ENCODE measurements around the gene PROC.

Gene PROC

DNA sequence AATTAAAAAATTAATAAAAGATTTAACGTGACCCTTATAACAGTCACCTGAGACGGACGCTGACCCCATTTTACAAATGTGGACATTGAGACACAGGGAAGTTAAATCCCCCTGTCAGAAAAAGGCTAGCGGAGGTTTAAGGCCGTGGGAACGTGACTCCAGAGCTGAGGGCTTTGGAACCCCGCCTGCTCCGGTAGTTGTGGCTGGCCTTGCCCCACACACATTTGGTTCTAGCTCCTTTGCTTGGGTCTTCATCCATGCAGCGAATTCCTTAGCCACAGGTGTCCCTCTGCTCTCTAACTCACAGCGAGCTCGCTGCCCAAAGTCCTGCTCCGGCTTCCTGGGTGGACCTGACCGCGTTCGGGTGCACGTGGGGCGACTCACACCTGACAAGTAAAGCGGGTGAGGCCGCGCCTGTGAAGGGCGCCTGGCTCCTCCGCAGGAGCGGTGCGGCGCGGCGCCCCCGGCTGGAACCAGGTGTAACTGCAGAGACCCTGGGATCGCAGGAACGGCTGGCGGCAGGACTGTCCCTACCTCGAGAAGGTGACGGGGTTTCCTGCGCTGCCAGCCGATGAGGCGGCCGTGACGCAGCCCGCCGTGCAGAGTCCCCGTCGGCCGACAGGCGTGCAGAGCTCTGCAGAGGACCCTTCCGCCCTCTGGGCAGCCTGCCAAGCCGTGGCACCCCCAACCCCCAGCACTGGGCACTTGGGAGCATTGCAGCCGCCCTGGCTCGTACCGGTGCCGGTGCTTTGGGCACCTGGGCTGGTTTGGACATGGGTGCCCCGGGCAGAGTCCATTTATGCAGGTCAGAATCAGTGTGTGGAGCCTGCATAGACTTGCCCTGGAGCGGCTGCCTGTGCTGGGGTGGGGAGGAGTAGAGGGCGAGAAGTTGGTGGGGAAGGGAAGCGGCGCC is 2.4 kb upstream of the PROC start:
- H3K27ac ChIP-seq = no peak overlapping the region
- TF ChIP-seq, protein P1, sequence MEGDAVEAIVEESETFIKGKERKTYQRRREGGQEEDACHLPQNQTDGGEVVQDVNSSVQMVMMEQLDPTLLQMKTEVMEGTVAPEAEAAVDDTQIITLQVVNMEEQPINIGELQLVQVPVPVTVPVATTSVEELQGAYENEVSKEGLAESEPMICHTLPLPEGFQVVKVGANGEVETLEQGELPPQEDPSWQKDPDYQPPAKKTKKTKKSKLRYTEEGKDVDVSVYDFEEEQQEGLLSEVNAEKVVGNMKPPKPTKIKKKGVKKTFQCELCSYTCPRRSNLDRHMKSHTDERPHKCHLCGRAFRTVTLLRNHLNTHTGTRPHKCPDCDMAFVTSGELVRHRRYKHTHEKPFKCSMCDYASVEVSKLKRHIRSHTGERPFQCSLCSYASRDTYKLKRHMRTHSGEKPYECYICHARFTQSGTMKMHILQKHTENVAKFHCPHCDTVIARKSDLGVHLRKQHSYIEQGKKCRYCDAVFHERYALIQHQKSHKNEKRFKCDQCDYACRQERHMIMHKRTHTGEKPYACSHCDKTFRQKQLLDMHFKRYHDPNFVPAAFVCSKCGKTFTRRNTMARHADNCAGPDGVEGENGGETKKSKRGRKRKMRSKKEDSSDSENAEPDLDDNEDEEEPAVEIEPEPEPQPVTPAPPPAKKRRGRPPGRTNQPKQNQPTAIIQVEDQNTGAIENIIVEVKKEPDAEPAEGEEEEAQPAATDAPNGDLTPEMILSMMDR (IDR thresholded peaks at IDR 0.05) = peak; percentile 75
- no peak for TF ChIP-seq ZFX (IDR thresholded peaks at IDR 0.05; ENCODE audit: borderline replicate concordance)

DNA sequence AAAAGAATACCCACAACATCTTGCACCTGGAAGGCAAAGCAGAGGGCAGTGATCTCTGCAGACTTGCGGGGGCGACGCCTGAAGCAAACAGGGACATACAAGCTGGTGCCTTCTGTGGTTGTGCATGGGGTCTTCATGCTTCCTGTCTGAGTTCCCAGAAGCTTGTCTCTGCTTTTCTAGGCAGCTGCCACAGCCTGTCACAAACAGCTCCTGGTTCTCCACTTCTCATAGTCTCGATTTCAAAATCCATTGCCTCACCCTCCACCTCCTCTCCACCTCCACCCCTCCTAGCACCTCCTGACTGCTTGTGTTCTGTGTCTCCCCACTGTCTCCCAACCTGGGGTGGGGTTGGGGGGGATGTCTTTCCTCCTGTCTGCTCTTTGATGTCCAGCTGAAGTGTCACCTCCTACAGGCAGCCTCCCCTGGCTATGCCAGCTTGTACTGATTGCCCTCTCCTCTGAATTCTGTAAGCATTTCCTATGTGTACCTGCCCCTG is 1.7 kb upstream of the PROC start:
- TF ChIP-seq ZFX (IDR thresholded peaks at IDR 0.05; ENCODE audit: borderline replicate concordance) = no peak
- TF ChIP-seq, protein P1 (IDR thresholded peaks at IDR 0.05) = no peak
- no peak overlapping the region for H3K27ac ChIP-seq

DNA sequence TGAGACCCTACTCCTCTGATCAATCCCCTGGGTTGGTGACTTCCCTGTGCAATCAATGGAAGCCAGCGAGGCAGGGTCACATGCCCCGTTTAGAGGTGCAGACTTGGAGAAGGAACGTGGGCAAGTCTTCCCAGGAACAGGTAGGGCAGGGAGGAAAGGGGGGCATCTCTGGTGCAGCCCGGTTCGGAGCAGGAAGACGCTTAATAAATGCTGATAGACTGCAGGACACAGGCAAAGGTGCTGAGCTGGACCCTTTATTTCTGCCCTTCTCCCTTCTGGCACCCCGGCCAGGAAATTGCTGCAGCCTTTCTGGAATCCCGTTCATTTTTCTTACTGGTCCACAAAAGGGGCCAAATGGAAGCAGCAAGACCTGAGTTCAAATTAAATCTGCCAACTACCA is 821 bp upstream of the PROC start:
- TF ChIP-seq ZFX (IDR thresholded peaks at IDR 0.05; ENCODE audit: borderline replicate concordance) = no peak
- TF ChIP-seq, protein P1 (IDR thresholded peaks at IDR 0.05) = no peak
- H3K27ac ChIP-seq = no peak overlapping the region

DNA sequence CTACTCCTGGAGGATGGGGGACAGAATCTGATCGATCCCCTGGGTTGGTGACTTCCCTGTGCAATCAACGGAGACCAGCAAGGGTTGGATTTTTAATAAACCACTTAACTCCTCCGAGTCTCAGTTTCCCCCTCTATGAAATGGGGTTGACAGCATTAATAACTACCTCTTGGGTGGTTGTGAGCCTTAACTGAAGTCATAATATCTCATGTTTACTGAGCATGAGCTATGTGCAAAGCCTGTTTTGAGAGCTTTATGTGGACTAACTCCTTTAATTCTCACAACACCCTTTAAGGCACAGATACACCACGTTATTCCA is 844 bp downstream of the PROC start:
- no peak overlapping the region for H3K27ac ChIP-seq
- TF ChIP-seq, protein P1 (IDR thresholded peaks at IDR 0.05) = no peak
- no peak for TF ChIP-seq ZFX (IDR thresholded peaks at IDR 0.05; ENCODE audit: borderline replicate concordance)

DNA sequence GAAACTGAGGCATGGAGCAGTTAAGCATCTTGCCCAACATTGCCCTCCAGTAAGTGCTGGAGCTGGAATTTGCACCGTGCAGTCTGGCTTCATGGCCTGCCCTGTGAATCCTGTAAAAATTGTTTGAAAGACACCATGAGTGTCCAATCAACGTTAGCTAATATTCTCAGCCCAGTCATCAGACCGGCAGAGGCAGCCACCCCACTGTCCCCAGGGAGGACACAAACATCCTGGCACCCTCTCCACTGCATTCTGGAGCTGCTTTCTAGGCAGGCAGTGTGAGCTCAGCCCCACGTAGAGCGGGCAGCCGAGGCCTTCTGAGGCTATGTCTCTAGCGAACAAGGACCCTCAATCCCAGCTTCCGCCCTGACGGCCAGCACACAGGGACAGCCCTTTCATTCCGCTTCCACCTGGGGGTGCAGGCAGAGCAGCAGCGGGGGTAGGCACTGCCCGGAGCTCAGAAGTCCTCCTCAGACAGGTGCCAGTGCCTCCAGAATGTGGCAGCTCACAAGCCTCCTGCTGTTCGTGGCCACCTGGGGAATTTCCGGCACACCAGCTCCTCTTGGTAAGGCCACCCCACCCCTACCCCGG is 1.3 kb downstream of the PROC start:
- TF ChIP-seq, protein P1 (IDR thresholded peaks at IDR 0.05) = no peak
- TF ChIP-seq ZFX (IDR thresholded peaks at IDR 0.05; ENCODE audit: borderline replicate concordance) = no peak
- H3K27ac ChIP-seq = no peak overlapping the region

DNA sequence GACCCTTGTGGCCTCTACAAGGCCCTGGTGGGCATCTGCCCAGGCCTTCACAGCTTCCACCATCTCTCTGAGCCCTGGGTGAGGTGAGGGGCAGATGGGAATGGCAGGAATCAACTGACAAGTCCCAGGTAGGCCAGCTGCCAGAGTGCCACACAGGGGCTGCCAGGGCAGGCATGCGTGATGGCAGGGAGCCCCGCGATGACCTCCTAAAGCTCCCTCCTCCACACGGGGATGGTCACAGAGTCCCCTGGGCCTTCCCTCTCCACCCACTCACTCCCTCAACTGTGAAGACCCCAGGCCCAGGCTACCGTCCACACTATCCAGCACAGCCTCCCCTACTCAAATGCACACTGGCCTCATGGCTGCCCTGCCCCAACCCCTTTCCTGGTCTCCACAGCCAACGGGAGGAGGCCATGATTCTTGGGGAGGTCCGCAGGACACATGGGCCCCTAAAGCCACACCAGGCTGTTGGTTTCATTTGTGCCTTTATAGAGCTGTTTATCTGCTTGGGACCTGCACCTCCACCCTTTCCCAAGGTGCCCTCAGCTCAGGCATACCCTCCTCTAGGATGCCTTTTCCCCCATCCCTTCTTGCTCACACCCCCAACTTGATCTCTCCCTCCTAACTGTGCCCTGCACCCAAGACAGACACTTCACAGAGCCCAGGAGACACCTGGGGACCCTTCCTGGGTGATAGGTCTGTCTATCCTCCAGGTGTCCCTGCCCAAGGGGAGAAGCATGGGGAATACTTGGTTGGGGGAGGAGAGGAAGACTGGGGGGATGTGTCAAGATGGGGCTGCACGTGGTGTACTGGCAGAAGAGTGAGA is 2.0 kb downstream of the PROC start:
- no peak overlapping the region for H3K27ac ChIP-seq
- TF ChIP-seq, protein P1 (IDR thresholded peaks at IDR 0.05) = no peak
- no peak for TF ChIP-seq ZFX (IDR thresholded peaks at IDR 0.05; ENCODE audit: borderline replicate concordance)

All from 22Rv1 (cell line).